ENCODE measurements around the gene SSPN.

- TF ChIP-seq POLR2A (IDR thresholded peaks at IDR 0.05; ENCODE audit: low read depth, low read length) (no peak), POLR2AphosphoS5 (IDR thresholded peaks at IDR 0.05; ENCODE audit: low read depth, low read length) (no peak), TAF1 (IDR thresholded peaks at IDR 0.05; ENCODE audit: borderline replicate concordance, low read depth, low read length) (no peak)
Observed at GRCh38 chr12:26219736-26220135, 24.4 kb downstream of the SSPN start.

Data from GM12892 (cell line).